Measurements from ENCODE around the gene DAB2IP.

- no peak for TF ChIP-seq CTCF (IDR thresholded peaks at IDR 0.05; ENCODE audit: borderline replicate concordance, extremely low read depth, low read length, poor library complexity, severe bottlenecking)
- TF ChIP-seq EZH2 (IDR thresholded peaks at IDR 0.05; ENCODE audit: borderline replicate concordance, low read depth, low read length, severe bottlenecking), result no peak
Measured at GRCh38 chr9:121674952-121675351, 23.5 kb downstream of the DAB2IP start.

Data from DND-41 (cell line).